H1 (cell line): ENCODE data around the gene STARD13. TPM values are rescaled to one million over a fixed set of nuclear protein-coding genes. Genes with fewer than 3 reads are reported as not detected.

Experiments
- CTCF ChIA-PET: fragments of 300-600 bp; sonication (Branson Sonifier 250); formaldehyde crosslinking; loops from one replicate; lab custom pipeline; 2021; ENCODE audit not compliant: partially characterized antibody; lab: Charles Lee
- POLR2A ChIA-PET: fragments of 300-600 bp; sonication (Branson Sonifier 250); formaldehyde crosslinking; loops from one replicate; lab custom pipeline; 2021; ENCODE audit warnings: inconsistent platforms; ENCODE audit not compliant: partially characterized antibody; lab: Charles Lee
- DNase-seq, 2 experiments: peaks; one replicate each; pipeline versions ENCODE4 v3.0.0 to v3.0.0-alpha.2; 2010 to 2022; ENCODE audit warnings: low spot score in 2 of 2, low read depth in 1 of 2, mixed read lengths in 1 of 2
- FAIRE-seq: peaks from 2 replicates; lab custom pipeline; 2011; peaks lifted over from hg19 to GRCh38; lab: Jason Lieb, UNC
- H2AFZ ChIP-seq: 2 replicates; pipeline ENCODE4 v1.8.1; 2012; ENCODE audit warnings: low read length, inconsistent platforms
- H2AK5ac ChIP-seq: 2 replicates; pipeline ENCODE4 v1.6.1; 2013; ENCODE audit warnings: low read depth, low read length
- H2BK120ac ChIP-seq: replicated peaks from 2 replicates; pipeline ENCODE3; 2013; ENCODE audit warnings: low read depth, low read length, inconsistent platforms
- H2BK12ac ChIP-seq: 2 replicates; pipeline ENCODE4 v1.6.1; 2013; ENCODE audit warnings: low read depth, low read length
- H2BK15ac ChIP-seq: 2 replicates; pipeline ENCODE4 v1.6.1; 2013; ENCODE audit warnings: low read length
- H2BK20ac ChIP-seq: 2 replicates; pipeline ENCODE4 v1.6.1; 2013; ENCODE audit warnings: low read length
- H2BK5ac ChIP-seq: 2 replicates; pipeline ENCODE4 v1.6.1; 2013; ENCODE audit warnings: low read depth, low read length
- H3K14ac ChIP-seq: 2 replicates; pipeline ENCODE4 v1.6.1; 2013; ENCODE audit warnings: inconsistent platforms; ENCODE audit not compliant: insufficient read length
- H3K18ac ChIP-seq: 2 replicates; pipeline ENCODE4 v1.6.1; 2013; ENCODE audit warnings: low read length; ENCODE audit errors: extremely low read depth
- H3K23ac ChIP-seq: 2 replicates; pipeline ENCODE4 v1.6.1; 2013; ENCODE audit warnings: inconsistent platforms; ENCODE audit not compliant: insufficient read length
- H3K23me2 ChIP-seq: 2 replicates; pipeline ENCODE4 v1.6.1; 2013; ENCODE audit warnings: low read depth, low read length
- H3K27ac ChIP-seq: 2 replicates; pipeline ENCODE4 v1.6.1; 2011; ENCODE audit warnings: low read depth, low read length, inconsistent platforms
- H3K27me3 ChIP-seq, 4 experiments: replicated peaks in 1 of 4; 1 replicate in 1 of 4; 2 replicates in 3 of 4; pipeline versions ENCODE4 v1.6.1 to v1.8.1; 2011 to 2013; ENCODE audit warnings: low read length in 3 of 4, mild to moderate bottlenecking in 3 of 4, inconsistent platforms in 2 of 4, mixed read lengths in 2 of 4, moderate library complexity in 1 of 4; ENCODE audit not compliant: control insufficient read depth in 3 of 4, insufficient read depth in 3 of 4; ENCODE audit errors: extremely low read depth in 1 of 4
- H3K36me3 ChIP-seq, 4 experiments: 2 replicates each; pipeline versions ENCODE4 v1.6.1 to v1.8.1; 2011 to 2013; ENCODE audit warnings: mild to moderate bottlenecking in 4 of 4, low read length in 3 of 4, moderate library complexity in 2 of 4, control low read depth in 1 of 4, inconsistent platforms in 1 of 4; ENCODE audit not compliant: insufficient read depth in 4 of 4, control insufficient read depth in 2 of 4
- H3K4ac ChIP-seq: replicated peaks from 2 replicates; pipeline ENCODE3; 2013; ENCODE audit warnings: low read length, low read depth, mixed read lengths, inconsistent platforms; ENCODE audit not compliant: insufficient read length
- H3K4me1 ChIP-seq, 4 experiments: replicated peaks in 1 of 4; 1 replicate in 1 of 4; 2 replicates in 3 of 4; pipeline versions ENCODE4 v1.6.1 to v1.8.1; 2011 to 2013; ENCODE audit warnings: low read length in 3 of 4, inconsistent platforms in 2 of 4, mixed read lengths in 1 of 4; ENCODE audit not compliant: insufficient read depth in 4 of 4, control insufficient read depth in 3 of 4
- H3K4me2 ChIP-seq, 2 experiments: 2 replicates each; pipeline versions ENCODE4 v1.6.1 to v1.8.1; 2011 to 2013; ENCODE audit warnings: low read depth in 2 of 2, low read length in 2 of 2, control low read depth in 1 of 2, inconsistent platforms in 1 of 2, mild to moderate bottlenecking in 1 of 2; ENCODE audit not compliant: insufficient read depth in 1 of 2
- H3K4me3 ChIP-seq, 4 experiments: fragments of 200-600, 300-600 bp in 1 of 4; sonication (generic), shearing (Covaris generic), sonication (Bioruptor Twin) in 1 of 4; 2 replicates each; pipeline versions ENCODE4 v1.5.1 to v1.8.1; 2011 to 2016; ENCODE audit warnings: low read length in 4 of 4, low read depth in 3 of 4, control low read depth in 2 of 4, inconsistent platforms in 2 of 4, mild to moderate bottlenecking in 2 of 4, mixed read lengths in 1 of 4, moderate library complexity in 1 of 4; ENCODE audit not compliant: insufficient read depth in 2 of 4; ENCODE audit errors: extremely low read depth in 1 of 4
- H3K56ac ChIP-seq: replicated peaks from 2 replicates; pipeline ENCODE3; 2013; ENCODE audit warnings: low read depth, mild to moderate bottlenecking, mixed read lengths, low read length, inconsistent platforms; ENCODE audit not compliant: insufficient read length
- H3K79me1 ChIP-seq: 2 replicates; pipeline ENCODE4 v1.6.1; 2013; ENCODE audit warnings: low read depth, low read length, control low read depth
- H3K79me2 ChIP-seq, 2 experiments: 2 replicates each; pipeline versions ENCODE4 v1.6.1 to v1.8.1; 2012 to 2013; ENCODE audit warnings: low read length in 2 of 2, mild to moderate bottlenecking in 2 of 2, inconsistent platforms in 1 of 2; ENCODE audit not compliant: insufficient read depth in 2 of 2, control insufficient read depth in 1 of 2
- H3K9ac ChIP-seq, 4 experiments: replicated peaks in 1 of 4; 1 replicate in 1 of 4; 2 replicates in 3 of 4; pipeline versions ENCODE4 v1.6.1 to v1.8.1; 2011 to 2013; ENCODE audit warnings: low read depth in 3 of 4, low read length in 3 of 4, control low read depth in 2 of 4, mild to moderate bottlenecking in 2 of 4, moderate library complexity in 2 of 4, inconsistent platforms in 1 of 4; ENCODE audit errors: extremely low read depth in 1 of 4
- H3K9me3 ChIP-seq, 2 experiments: 2 replicates each; pipeline versions ENCODE4 v1.6.1 to v1.8.1; 2012 to 2013; ENCODE audit warnings: mild to moderate bottlenecking in 2 of 2, moderate library complexity in 2 of 2, control low read depth in 1 of 2, inconsistent platforms in 1 of 2, low read depth in 1 of 2, low read length in 1 of 2, mixed read lengths in 1 of 2; ENCODE audit not compliant: insufficient read depth in 2 of 2
- H4K20me1 ChIP-seq, 2 experiments: replicated peaks in 1 of 2; 2 replicates each; pipeline versions ENCODE3 to v1.8.1; 2011 to 2013; ENCODE audit warnings: inconsistent platforms in 2 of 2, low read length in 2 of 2, mild to moderate bottlenecking in 1 of 2; ENCODE audit not compliant: insufficient read depth in 2 of 2, control insufficient read depth in 1 of 2
- H4K5ac ChIP-seq: 2 replicates; pipeline ENCODE4 v1.6.1; 2013; ENCODE audit warnings: low read length, low read depth, mixed read lengths, inconsistent platforms; ENCODE audit not compliant: insufficient read length
- H4K8ac ChIP-seq: 2 replicates; pipeline ENCODE4 v1.8.0; 2013; ENCODE audit warnings: mild to moderate bottlenecking, moderate library complexity, low read length, inconsistent platforms; ENCODE audit not compliant: insufficient read depth; ENCODE audit errors: extremely low read depth
- H4K91ac ChIP-seq: replicated peaks from 2 replicates; pipeline ENCODE3; 2013; ENCODE audit warnings: low read length, mixed read lengths, inconsistent platforms; ENCODE audit not compliant: insufficient read length
- BRCA1 ChIP-seq: IDR thresholded peaks from 2 replicates; pipeline ENCODE4 v1.6.1; 2012; ENCODE audit warnings: low read depth, low read length, improper control_type of control experiment
- CEBPB ChIP-seq: IDR thresholded peaks from 2 replicates; pipeline ENCODE4 v1.6.1; 2012; ENCODE audit warnings: low read depth, low read length
- JUND ChIP-seq: IDR thresholded peaks from 2 replicates; pipeline ENCODE4 v1.6.1; 2011; ENCODE audit warnings: mild to moderate bottlenecking, improper control_type of control experiment, low read length
- WGBS, 2 experiments: shearing (Covaris generic) in 1 of 2; methylation state at CpG; one replicate each; pipeline versions ENCODE4 v1.1.6 to v1.1.7; 2013 to 2015; ENCODE audit warnings: low lambda C conversion rate in 2 of 2, mixed read lengths in 2 of 2, inconsistent platforms in 1 of 2, low coverage in 1 of 2, missing lambda C conversion rate in 1 of 2; ENCODE audit not compliant: insufficient replicate concordance in 2 of 2, insufficient coverage in 1 of 2, insufficient read length in 1 of 2; ENCODE audit errors: extremely low coverage in 1 of 2, missing lambda C conversion rate in 1 of 2; 5-methylcytosine and 5-hydroxymethylcytosine counted together
- polyA plus RNA-seq, 7 experiments: library from polyadenylated mRNA; depleted of rRNA in 3 of 7; stranded (reverse) in 5 of 7; unstranded in 2 of 7; fragments of >200 nt in 5 of 7; fragments of 200-250 nt in 2 of 7; gene quantifications; 1 replicate in 5 of 7; 2 replicates in 1 of 7; 4 replicates in 1 of 7; pipeline versions ENCODE4 v1.2.1 to v1.2.3, GENCODE V29; 2011 to 2013; ENCODE audit warnings: missing spikeins in 2 of 7, mixed read lengths in 2 of 7
- total RNA-seq: library from RNA; stranded (reverse); fragmentation: NEBNext Ultra II Directional; extraction: Animal tissue kit (Norgen Biotek cat#: 25700); gene quantifications from 2 replicates; pipeline ENCODE4 v1.2.1, GENCODE V29; 2021

Gene STARD13
- total and polyA plus RNA-seq, 2 of the 8 experiments (the other 6 are each of a cell fraction or from before 2014, with no cell fraction given): 0.82 to 2.9 TPM

- no peak overlapping the region for H3K18ac ChIP-seq
- no peaks in the 10 kb centered on the region; the same call in 1 of the 2 replicates for H3K23me2 ChIP-seq
- H4K8ac ChIP-seq: no peak overlapping the region
- no peaks in the 10 kb centered on the region for H3K36me3 ChIP-seq
- no peak overlapping the region; the same call in 1 of the 2 replicates for H2AK5ac ChIP-seq
- no peak overlapping the region for H3K56ac ChIP-seq
- TF ChIP-seq CEBPB (peak; percentile 95), JUND (peak; percentile 17; the same call in 1 of the 2 replicates), BRCA1 (no peak)
- H2BK15ac ChIP-seq: no peak overlapping the region
- H2BK5ac ChIP-seq: peak overlapping the region; percentile 74; the same call in 1 of the 2 replicates
- FAIRE-seq: no peak
- H3K4me2 ChIP-seq: peak overlapping the region; percentile 14 to 24; a peak in 2 of 4 replicates
- DNase-seq: no peak
- H2BK20ac ChIP-seq: no peak overlapping the region
- H3K4ac ChIP-seq: no peak overlapping the region
- no peaks in the 10 kb centered on the region for H3K27me3 ChIP-seq
- H3K4me1 ChIP-seq: peaks cover 2 to 17% (median 11%) of the 10 kb centered on the region in 4 experiments; a peak in 6 of 7 replicates
- no peak overlapping the region for H2AFZ ChIP-seq
- H3K9me3 ChIP-seq: no peaks in the 10 kb centered on the region
- H4K5ac ChIP-seq: no peak overlapping the region
- H3K79me1 ChIP-seq: no peaks in the 10 kb centered on the region; the same call in 1 of the 2 replicates
- H3K27ac ChIP-seq: no peak overlapping the region
- H4K91ac ChIP-seq: no peak overlapping the region
- ChIA-PET POLR2A (no interaction called here), CTCF (interaction anchor here (2.4 kb wide), 1 partner anchor 32 kb away, joined by 6 read pairs; no protein-coding TSS in a partner anchor)
- no peak overlapping the region for H3K23ac ChIP-seq
- no peaks in the 10 kb centered on the region for H4K20me1 ChIP-seq
- H3K14ac ChIP-seq: no peak overlapping the region
- no peak overlapping the region; the same call in 1 of the 2 replicates for H2BK12ac ChIP-seq
- no peak overlapping the region; a peak in 1 of 8 replicates for H3K4me3 ChIP-seq
- H3K9ac ChIP-seq: no peak overlapping the region
- no peaks in the 10 kb centered on the region for H3K79me2 ChIP-seq
- 66% methylated on average over 2 of the region's 2 CpGs; no CpG with 5 or more reads in 1 of the 2 experiments for WGBS, 2 experiments
- no peak overlapping the region for H2BK120ac ChIP-seq
These were observed 26.3 kb downstream of the STARD13 start for GRCh38 chr13:33259296-33259695.
